ENCODE results near the gene PBRM1.

Gene PBRM1

GRCh38 chr3:52524752-52525679 is 160.7 kb downstream of the PBRM1 start:
- DNase-seq (ENCODE audit: low read depth in 2 of 2), result no peak

- DNase-seq (ENCODE audit: low read depth in 2 of 2), result no peak
Measured at GRCh38 chr3:52524258-52524751, 161.4 kb downstream of the PBRM1 start.

GRCh38 chr3:52523386-52524257 is 162.1 kb downstream of the PBRM1 start:
- DNase-seq (ENCODE audit: low read depth in 2 of 2), result no peak

DNA sequence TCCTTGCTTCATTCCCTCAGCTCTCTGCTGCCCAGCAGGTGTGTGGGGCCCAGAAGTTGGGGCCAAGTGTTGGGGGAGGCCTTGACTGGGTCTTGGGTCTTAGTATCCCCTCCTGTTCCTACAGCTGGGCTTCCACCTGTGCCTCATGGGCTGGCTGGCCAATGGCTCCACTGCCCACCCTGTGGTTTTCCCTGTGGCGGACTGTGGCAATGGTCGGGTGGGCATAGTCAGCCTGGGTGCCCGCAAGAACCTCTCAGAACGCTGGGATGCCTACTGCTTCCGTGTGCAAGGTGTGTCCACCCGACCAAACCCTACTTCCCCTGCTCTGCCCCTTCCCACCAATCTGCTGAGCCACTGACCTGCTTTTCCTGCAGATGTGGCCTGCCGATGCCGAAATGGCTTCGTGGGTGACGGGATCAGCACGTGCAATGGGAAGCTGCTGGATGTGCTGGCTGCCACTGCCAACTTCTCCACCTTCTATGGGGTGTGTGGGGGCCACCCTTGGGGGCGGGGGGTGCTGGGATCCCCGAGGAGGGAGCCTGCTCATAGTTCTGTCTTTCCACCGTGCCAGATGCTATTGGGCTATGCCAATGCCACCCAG is 163.0 kb downstream of the PBRM1 start:
- DNase-seq (ENCODE audit: low read depth in 2 of 2), result no peak

DNA sequence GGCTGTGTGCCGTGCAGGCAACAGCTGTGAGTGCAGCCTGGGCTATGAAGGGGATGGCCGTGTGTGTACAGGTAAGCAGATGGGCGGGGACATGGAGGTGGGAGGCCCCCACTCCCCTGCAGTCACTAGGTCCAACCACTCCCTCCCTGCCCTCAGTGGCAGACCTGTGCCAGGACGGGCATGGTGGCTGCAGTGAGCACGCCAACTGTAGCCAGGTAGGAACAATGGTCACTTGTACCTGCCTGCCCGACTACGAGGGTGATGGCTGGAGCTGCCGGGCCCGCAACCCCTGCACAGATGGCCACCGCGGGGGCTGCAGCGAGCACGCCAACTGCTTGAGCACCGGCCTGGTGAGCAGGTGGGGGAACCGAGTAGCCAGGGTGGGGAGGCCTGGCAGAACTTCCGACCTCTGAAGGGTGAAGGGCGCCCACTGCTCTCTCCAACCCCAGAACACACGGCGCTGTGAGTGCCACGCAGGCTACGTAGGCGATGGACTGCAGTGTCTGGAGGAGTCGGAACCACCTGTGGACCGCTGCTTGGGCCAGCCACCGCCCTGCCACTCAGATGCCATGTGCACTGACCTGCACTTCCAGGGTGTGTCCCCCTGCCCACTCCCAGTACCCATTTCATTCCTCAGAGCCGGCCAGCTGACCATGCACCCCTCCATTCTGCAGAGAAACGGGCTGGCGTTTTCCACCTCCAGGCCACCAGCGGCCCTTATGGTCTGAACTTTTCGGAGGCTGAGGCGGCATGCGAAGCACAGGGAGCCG is 163.6 kb downstream of the PBRM1 start:
- no peak for DNase-seq (ENCODE audit: low read depth in 2 of 2)

DNA sequence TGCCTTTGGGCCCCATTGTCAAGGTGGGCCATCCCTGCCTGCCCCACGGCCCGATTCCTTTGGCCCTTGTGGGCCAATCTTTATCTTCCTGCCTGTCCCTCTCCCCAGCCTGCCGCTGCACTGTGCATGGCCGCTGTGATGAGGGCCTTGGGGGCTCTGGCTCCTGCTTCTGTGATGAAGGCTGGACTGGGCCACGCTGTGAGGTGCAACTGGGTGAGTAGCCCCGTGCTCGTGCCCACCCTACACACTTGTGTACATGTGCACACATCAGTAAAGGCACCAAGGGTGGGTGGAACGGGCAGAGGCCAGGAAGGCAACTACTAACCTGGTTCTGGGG is 164.3 kb downstream of the PBRM1 start:
- no peak for DNase-seq (ENCODE audit: low read depth in 2 of 2)

- no peak for DNase-seq (ENCODE audit: low read depth in 2 of 2)
Measured at GRCh38 chr3:52520716-52521487, 164.8 kb downstream of the PBRM1 start.

DNA sequence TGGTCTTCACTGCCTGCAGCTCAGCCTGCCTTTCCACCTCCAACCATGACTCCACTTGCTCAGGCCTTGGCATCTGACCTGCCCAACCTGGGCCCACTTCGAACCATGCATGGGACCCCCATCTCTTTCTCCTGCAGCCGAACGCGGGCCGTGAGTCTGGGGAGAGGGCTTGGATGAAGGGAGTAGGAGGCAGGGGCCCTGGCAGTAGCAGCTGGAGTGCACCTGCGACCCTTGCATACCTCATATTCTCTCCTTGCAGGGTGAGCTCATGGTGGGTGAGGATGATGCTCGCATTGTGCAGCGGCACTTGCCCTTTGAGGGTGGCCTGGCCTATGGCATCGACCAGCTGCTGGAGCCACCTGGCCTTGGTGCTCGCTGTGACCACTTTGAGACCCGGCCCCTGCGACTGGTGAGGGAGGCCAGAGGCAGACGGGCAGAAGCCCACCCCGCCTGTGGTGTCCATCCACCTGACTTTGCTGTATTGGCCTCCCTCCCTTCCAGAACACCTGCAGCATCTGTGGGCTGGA is 165.5 kb downstream of the PBRM1 start:
- no peak for DNase-seq (ENCODE audit: low read depth in 2 of 2)

DNA sequence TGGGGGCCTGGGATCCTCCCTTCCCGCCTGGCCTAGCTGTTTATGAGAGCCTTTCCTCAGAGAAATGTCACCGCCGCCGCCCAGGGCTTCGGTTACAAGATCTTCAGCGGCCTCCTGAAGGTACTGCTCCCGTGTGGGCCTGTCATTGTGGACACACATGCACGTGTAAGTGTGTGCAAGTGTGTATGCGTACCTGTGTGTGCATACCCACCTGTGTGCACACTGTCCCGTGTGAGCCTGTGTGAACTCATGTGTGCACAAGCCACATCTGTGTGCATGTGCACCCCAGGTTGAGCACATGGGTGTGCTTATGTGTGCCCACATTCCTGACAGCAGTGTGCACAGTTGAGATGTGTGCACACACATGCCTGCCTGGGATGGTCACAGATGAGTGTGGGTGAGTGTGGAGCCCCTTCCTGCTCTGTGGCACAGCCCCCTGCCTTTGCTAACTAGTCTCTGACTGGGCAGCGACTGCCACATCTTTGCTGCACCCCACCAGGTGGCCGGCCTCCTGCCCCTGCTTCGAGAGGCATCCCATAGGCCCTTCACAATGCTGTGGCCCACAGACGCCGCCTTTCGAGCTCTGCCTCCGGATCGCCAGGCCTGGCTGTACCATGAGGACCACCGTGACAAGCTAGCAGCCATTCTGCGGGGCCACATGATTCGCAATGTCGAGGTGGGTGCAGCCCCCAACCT is 166.1 kb downstream of the PBRM1 start:
- no peak for DNase-seq (ENCODE audit: low read depth in 2 of 2)

DNA sequence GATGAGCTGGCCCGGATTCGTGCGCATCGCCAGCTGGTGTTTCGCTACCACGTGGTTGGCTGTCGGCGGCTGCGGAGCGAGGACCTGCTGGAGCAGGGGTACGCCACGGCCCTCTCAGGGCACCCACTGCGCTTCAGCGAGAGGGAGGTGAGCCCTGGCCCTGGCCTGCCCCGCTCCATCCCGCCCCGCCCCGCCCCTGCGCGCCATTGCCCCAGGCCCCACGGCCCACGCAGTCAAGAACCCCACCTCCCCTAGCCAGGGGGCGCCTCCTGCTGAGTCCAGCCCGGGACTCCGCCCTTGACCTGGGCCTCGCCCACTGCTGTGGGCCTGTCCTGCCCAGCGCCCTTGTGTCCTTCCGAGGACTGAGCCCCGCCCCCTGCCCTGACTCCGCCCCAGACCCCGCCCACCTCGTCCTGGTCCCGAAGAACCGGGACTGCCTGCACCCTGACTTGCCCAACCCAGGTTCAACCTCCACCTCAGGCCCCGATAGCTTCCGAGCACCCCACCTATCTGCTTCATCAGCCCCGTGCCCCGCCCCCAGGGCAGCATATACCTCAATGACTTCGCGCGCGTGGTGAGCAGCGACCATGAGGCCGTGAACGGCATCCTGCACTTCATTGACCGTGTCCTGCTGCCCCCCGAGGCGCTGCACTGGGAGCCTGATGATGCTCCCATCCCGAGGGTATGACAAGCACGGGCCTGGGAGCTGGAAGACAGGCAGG is 166.8 kb downstream of the PBRM1 start:
- no peak for DNase-seq (ENCODE audit: low read depth in 2 of 2)

GRCh38 chr3:52517796-52518722 is 167.7 kb downstream of the PBRM1 start:
- DNase-seq (ENCODE audit: low read depth in 2 of 2), result no peak

DNA sequence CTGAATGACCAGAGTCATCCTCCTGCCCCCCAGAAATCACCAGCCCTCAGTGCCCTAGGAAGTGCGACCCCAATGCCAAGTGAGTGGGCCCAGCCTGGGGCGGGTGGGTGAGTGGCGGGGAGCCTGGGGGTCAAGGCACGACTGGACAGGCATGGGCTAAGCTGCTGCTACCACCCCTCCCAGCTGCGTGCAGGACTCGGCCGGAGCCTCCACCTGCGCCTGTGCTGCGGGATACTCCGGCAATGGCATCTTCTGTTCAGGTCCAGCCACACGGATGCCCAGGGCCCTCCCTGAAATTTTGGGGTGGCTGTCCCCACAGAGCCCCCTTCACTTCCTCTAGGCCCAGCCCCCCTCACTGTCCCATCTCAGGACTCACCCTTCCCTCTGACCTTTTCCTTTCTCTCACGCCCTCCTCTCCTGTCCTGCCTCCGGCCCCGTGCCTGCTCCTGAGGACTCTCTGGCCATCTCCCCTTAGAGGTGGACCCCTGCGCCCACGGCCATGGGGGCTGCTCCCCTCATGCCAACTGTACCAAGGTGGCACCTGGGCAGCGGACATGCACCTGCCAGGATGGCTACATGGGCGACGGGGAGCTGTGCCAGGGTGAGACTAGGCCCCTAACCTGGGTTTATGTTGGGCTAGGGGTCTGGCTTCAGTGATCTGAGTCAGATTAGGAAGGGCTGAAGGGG is 169.1 kb downstream of the PBRM1 start:
- DNase-seq (ENCODE audit: low read depth in 2 of 2), result no peak

GRCh38 chr3:52515192-52515591 is 170.5 kb downstream of the PBRM1 start:
- DNase-seq (ENCODE audit: low read depth in 2 of 2), result no peak

DNA sequence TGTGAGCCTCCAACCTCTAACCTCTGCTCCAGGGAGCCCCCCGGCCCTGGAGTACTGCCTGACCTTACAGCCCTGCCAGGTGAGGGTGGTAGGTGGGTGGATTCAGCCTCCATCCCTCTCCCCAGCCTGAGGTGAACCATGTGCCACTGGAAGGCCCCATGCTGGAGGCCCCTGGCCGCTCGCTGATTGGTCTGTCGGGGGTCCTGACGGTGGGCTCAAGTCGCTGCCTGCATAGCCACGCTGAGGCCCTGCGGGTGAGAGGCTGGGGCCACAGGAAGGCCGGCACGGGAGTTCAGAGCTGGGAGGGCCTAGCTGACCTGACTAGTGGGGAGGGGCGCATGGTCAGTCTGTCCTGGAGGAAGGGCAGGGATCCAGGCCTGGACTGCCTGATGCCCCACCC is 171.1 kb downstream of the PBRM1 start:
- no peak for DNase-seq (ENCODE audit: low read depth in 2 of 2)

DNA sequence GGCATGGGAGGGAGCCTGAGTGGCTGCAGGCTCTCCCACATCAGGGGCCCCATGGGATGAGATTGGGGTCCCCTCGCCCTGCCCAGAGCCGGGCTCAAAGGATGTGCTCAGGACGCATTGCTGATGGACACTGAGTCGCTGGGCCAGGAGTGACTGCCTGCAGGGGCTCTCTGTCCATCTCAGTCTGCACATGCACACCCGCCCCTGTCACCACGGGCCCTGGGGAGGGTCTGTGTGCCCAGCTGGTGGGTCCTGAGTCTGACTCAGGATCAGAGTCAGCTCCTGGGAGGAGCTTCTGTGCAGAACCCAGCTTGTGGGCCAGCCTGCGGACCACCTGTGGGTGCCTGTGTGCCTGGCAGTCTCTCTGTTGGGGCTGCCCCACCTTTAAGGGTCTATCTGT is 172.4 kb downstream of the PBRM1 start:
- no peak for DNase-seq (ENCODE audit: low read depth in 2 of 2)

GRCh38 chr3:52512727-52513126 is 173.0 kb downstream of the PBRM1 start:
- no peak for DNase-seq (ENCODE audit: low read depth in 2 of 2)

- no peak for DNase-seq (ENCODE audit: low read depth in 2 of 2)
Measured at GRCh38 chr3:52512105-52512504, 173.6 kb downstream of the PBRM1 start.

All from fibroblast of skin of left quadriceps (primary cell).